NCI-H460 (cell line): ENCODE results near the gene CXADR. TPM values are rescaled to one million over a fixed set of nuclear protein-coding genes. Genes with fewer than 3 reads are reported as not detected.
"Not testable (repeated sequence)": the region's sequence is repeated elsewhere in the genome, so short reads cannot be mapped to it uniquely, and the experiment has no call there.

ENCODE experiments used
- DNase-seq: peaks from one replicate; pipeline ENCODE4 v3.0.0-alpha.2; 2016; ENCODE audit warnings: low read depth; ENCODE audit errors: extremely low read depth
- total RNA-seq: library from RNA; depleted of rRNA; stranded (reverse); fragments of >200 nt; shearing (Covaris generic); gene quantifications from 2 replicates; pipeline ENCODE4 v1.2.3, GENCODE V29; 2014

CXADR gene
- total RNA-seq, 1 experiment from 2014 or later, result 25.8 TPM

DNA sequence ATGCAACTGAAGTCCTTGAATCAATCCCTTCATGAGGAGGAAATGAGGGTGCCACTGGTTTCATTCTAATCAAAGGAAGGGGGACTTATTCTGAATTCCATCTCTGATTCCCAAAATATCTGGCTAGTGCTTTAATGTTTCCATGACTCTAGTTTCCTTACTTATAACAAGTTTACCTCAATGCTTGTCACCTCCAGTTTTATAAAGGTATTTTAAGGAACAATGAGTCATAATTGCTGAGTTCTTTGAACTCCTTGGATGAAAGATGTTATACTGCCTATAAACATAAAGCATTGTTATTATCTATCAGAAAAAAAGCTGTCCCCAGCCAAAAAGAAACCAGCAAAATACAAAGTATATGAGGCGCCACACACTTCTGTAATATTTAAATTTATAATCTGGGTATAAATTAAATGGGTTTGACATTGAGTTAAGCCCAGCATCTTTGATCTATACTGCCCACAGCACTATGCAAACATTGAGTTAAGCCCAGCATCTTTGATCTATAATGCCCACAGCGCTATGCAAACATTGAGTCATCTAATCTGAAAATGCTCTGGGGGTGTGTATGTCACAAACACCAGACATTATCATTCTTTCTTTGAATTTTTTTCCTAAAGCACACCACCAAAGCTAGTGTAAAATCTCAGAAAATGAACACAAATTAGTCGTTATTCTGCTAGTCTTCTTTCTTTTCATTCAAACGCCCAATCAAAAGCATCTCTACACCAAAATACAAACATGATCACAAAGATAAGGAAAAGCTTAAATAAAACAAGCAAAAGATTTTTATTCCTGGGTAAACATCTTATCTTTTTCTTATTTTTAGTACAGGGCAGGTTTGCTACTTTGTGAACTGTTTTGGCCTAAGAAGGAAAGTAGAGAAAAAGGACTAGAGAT lies 11.5 kb upstream of the CXADR start:
- peak; percentile 23 for DNase-seq

DNA sequence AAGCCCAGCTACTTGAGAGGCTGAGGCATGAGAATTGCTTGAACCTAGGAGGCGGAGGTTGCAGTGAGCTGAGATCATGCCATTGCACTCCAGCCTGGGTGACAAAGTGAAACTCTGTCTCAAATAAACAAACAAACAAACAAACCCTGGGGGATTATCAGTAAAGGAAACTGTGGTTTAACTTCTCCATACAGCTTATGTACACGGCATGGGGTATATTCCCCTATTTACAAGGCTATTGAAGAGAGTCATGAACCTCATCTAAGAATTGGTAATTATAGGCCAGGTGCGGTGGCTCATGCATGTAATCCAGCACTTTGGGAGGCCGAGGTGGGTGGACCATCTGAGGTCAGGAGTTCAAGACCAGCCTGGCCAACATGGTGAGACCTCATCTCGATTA lies 9.9 kb upstream of the CXADR start:
- DNase-seq, result not testable (repeated sequence)

DNA sequence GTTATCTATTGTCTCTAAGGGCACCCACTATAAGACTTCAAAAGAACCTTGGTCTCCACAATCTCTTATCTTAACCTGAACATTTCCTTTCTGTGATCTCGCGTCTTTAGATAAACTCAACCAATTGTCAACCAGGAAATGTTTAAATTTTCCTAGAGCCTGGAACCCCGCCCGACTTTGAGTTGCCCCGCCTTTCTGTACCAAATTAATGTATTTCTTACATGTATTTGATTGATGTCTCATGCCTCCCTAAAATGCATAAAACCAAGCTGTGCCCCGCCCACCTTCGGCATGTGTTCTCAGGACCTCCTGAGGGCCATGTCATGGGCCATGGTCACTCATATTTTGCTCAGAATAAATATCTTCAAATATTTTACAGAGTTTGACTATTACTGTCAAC lies 5.9 kb upstream of the CXADR start:
- no peak for DNase-seq

DNA sequence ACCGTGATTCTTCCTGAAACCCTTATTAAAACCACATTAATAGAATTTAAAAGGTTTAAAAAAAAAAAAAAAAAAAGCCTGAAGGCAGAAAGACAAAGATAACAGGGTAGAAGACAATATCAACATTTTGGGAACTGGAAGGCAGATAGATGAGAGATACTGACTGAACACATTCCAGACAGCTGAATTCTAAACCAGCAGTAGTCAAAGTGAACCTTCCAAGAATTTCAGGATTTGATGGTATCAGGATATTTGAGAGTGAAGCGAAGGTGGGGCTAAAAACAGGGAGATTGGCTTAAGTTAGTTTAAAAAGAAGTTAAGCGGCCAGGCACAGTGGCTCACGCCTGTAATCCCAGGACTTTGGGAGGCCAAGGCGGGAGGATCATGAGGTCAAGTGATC lies 5.3 kb upstream of the CXADR start:
- DNase-seq, result no peak

DNA sequence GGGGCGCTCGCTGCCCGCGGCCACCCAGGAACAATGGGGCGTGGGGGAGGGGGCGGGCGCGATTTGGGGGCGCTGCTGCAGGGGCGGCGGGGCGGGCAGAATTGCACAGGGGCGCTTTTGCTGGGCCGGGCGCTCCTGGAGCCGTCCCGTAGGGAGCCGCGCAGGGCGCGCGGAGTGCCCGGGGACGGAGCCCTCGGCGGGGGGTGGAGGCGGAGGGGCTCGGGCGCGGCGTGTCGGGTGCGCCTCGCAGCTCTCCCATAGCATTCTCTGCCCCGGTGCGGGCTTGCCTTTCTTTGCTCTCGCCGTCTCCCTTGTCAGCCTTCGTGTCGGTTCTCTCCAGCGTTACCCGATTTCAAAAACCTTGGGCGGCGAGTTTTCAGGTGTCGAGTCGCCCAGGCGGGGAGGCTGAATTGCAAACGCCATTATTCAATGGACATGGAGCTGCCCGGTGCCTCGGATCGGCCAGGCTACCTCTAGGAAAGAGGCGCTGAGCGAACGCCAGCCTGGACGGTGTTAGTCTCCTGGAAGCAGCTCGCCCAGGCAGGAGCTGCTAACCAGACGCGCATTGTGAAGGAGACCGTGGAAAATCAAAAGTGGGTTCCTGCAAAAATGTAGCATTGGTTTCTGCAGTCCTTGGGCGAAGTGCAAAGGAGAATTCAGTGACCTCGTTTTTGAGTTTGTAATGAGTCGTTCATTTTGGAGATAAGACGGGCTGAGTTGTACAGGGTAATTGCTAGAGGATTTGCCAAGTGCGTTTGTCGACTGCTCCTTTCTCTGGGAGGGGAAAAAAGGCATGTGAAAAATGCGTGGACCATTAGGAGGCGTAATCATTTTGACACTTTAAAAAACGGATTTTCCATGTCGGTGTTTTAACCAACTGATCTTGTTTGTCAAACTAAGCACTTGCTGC lies 626 bp downstream of the CXADR start:
- no peak for DNase-seq

DNA sequence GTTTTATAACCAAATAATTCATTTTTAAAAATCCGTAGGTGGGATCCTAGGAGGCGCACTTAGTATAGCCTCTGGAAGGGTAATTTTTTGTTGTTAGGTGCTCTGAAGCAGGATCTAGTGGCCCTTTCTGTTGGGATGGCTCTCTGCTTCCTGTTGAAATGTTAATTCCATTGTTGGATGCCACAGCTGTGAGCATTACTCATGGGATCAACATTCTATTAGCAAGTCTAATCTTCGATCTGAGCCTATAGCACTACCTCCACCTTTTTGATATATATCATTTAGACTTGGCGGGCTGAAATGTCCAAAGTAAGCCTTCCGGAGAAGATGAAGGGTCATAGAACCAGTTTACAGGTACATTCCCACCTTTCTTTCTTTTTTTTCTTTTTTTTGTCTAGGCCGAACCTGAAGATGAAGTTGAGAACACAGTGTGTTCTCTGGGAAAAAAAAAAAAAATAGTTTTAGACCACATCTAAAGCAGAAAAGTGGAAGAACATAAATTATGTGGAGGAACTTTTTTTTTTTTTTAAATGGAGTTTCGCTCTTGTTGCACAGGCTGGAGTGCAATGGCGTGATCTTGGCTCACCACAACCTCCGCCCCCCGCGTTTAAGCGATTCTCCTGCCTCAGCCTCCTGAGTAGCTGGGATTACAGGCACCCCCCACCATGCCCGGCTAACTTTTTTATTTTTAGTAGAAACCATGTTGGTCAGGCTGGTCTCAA lies 1.4 kb downstream of the CXADR start:
- no peak for DNase-seq

DNA sequence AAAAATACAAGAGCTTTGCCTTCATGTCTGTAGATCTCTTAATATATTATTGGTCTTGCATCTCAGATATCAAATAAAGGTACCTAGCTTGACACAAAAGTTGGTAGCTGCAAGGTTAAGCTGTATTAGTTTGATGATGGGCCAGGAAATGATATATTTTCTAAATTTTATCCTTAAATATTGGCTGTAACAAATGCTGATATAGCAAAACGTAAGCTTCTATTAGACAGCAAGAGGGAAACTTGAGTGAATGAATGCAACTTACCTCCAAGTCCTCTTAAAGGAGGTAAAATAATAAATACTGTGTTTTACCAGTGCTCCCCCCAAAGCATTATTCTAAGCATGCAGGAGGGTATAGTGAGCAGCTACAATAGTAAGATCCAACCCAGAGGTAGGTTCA lies 4.2 kb downstream of the CXADR start:
- DNase-seq, result not testable (repeated sequence)

DNA sequence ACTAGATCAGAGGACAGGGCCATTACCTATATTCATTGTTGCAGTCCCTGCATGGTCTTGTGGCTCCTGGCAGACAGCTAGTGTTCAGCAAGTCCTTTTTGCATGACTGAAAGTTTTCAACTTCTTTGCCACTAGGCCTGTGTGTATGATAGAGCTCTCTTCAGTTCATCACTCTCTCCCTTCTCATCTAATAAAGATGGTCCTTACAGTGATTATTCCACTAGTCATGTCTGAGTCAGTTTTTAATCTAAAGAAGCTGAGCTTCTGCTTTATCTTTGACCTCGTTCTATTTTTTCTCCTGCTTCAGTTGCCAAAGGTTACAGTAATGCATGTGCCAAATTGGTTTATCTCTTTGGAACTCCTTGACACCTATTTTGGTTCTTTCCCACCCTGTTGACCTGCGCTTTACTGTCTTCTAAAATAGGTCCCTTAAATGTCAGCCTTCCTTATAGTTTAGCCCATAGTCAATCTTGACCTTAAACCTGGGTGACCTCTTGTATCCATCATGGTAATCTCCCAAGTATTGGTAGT lies 6.4 kb downstream of the CXADR start:
- no peak for DNase-seq

DNA sequence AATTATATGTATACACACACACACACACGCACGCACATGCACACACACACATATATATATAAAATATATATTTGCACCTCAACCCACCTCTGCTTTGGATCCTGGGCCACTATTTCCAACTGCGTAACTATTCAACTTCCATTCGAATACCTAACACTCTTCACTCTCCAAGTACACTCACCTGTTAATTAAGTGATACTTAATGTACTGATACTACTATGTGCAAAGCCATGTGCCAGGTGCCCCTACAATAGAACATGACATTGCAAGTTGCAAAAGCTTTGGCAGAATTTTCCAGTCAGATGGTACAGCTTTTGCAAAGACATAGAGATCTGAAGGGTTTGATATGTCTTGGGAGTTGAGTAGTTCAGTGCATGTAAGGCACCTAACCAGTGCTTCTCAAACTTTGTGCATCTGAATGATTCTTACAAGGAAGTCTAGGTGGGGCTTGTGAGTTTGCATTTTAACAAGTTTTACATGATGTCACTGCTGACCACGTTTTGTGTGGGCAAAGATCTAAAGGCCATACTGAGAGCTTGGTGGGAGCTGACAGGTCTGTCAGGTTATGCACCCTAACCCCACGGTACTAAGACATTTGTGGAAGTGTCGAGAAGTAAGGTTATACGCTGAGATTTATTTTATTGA lies 7.2 kb downstream of the CXADR start:
- DNase-seq, result no peak

DNA sequence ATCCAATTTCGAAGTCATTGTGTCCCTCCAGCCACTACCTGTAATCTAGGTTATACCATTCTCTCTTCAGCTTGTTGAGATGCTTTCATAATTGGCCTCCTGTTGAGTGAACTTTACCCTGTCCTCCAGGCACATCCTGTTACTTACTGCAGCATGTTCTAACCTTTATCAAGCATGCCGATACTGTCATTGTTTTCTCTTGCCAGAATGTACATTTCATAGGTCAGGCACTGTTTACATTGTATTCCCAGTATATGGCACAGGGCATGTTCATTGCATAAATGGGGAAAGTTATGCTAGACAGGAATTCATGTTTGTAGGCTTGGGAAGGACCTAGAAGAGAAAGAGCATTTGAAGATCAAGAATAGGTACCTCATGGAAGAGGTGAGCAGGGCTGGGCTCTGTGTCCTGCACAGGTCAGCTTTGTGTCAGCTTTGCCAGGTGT lies 10.2 kb downstream of the CXADR start:
- no peak for DNase-seq

DNA sequence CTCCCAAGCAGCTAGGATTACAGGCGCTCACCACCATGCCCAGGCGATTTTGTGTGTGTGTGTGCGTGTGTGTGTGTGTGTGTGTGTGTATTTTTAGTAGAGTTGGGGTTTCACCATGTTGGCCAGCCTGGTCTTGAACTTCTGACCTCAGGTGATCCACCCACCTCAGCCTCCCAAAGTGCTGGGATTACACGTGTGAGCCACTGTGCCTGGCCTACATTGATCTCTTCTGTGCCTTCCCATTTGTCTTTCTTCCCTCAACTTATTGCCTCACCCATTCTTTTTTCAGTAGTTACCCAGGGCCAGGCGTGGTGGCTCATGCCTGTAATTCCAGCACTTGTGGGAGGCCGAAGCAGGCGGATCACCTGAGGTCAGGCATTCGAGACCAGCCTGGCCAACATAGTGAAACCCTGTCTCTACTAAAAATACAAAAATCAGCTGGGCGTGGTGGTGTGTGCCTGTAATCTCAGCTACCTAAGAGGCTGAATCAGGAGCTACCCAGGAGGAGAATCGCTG lies 11.2 kb downstream of the CXADR start:
- DNase-seq, result not testable (repeated sequence)

DNA sequence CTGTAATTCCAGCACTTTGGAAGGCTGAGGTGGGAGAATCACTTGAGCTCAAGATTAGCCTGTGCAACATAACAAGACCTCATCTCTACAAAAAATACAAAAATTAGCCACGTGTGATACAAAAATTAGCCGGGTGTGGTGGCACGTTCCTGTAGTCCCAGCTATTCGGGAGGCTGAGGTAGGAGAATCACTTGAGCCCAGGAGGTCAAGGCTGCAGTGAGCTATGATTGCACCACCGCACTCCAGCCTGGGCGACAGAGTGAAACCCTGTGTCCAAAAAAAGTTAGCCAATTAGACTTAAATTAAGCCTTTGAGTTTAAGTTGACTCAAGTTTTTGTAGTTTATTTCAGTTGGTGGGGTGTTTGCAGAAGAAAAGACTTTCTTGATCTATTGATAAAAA lies 11.8 kb downstream of the CXADR start:
- no peak for DNase-seq

DNA sequence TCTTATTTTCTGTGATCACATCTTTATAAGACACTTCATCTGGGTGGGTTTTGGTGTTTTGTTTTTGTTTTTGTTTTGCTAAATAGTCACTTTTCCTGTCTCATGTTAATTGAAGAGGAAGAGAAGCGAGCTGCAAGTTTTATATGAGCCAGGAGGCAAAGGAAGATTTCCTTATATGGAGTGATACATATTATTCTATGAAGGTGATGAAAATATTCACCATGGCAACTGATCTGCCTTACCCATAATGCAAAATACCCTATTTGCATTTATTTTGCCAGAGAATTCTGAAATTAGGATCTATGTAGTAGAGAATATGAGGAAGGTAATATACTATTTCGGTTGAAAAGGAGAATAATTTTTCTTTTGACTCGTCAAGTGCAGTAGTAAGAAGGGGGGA lies 13.9 kb downstream of the CXADR start:
- no peak for DNase-seq

DNA sequence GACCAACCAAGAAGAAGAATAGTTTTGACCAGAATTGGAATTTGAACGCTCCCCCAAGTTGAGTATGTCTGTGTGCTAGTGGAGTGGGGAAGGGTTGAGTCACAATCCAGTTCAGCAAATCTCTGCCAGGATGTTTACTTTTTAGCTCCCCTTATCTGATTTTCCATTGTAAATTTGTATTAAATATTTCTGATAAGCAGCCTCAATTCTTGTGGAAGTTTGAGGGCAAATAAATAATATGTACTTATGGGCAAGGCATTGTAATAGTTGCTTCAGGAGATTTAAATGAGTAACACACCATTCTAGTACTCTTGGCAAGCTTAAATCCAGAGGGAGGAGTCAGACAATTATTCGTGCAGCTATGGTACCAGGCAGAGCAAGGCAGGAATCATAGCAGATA lies 14.4 kb downstream of the CXADR start:
- no peak for DNase-seq

DNA sequence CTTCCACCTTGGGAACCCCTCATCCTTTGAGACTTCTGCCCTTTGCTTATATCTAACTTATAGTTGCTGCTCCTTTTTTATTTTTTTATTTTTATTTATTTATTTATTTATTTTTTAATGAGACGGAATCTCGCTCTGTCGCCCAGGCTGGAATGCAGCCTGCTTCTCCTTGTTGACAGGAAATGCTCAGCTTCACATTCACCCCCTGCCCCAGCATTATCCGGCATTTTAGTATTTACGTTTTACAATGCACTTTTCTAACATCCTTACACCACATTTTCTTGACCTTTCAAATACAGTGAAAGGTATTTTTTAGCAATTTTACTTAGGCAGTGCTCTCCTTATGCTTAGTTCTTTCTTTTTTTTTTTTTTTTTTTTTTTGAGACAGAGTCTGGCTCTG lies 14.9 kb downstream of the CXADR start:
- DNase-seq, result no peak

DNA sequence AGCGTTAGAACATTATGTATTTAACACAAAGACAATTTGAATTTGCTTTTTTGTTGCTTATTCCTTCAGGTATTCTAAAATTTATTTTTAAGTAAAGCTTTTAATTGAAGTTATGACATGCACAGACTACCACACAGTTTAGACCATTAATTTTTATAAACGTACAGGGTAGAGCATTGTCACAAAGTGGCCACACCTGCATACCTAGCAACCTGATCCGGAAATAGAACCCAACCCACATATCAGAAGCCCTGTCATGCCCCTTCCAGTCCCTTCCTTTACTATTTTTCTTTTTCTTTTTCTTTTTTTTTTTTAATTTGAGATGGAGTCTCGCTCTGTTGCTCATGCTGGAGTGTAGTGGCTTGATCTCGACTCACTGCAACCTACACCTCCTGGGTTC lies 16.8 kb downstream of the CXADR start:
- no peak for DNase-seq

DNA sequence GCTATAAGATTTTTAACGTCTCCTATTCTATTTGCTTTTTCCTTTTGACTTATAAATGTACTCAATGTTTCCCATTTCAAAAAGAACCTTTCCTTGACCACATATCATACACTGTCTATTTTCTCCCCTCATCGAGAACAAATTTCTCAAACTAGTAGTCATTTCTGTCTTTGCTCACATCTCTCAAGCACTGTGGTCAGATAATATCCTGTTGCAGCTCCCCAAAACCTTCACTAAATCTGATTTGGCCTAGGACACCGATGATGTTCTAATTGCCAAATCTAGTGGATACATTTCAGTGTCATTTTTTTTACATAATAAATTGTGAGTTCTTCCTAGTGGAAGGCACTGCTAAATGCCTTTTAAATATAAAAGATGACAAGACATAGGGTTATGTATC lies 19.4 kb downstream of the CXADR start:
- no peak for DNase-seq

DNA sequence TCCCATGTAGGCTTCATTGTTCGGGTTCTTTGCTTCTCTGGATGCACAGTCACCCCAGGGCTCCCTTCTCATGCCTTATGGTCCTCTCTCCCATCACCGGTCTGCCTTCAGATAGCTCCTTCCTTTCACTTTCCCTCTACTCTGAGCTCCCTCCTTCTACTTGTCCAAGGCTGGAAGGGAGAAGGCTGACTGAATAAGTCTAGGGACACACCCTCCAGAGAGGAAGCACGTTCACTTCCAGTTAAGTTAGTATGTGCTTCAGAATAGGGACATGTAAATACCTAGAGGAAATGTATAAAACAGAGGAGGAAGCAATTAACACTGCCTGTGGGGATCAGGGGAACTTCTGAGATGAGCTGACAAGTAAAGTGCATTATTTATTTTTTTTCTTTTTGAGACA lies 23.5 kb downstream of the CXADR start:
- DNase-seq, result no peak

DNA sequence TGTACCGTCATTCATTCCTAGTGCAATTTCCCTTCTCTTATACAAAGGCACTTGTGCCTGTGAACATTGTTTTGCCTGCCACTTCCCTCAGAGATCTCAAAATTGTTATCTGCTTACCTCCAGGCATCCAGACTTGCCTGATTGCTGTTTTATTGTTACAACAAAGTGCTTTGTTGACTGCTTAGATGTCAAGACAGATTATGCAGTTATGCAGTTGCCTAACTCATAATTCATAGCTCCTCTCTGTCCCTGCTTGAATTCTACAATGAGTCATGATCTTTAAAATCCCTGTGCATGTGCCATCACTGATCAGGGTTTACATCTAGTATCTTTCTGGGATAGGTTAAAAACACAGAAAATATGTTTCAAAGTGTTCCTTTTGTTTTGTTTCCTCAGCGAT lies 24.5 kb downstream of the CXADR start:
- DNase-seq, result no peak

DNA sequence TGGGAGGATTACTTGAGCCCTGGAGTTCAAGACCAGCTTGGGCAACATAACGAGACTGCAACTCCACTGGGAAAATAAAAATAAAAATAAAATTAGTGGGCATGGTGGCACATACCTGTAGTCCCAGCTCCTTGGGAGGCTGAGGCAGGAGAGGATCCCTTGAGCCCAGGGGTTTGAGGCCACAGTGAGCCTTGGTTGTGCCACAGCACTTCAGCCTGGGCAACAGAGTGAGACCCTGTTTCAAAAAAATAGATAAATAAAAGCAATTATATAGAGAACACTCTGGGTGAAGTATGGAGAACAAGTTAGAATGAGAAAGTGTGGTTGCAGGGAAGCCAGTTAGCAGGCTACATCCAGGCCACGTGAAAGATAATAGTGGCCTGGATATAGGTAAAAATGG lies 25.7 kb downstream of the CXADR start:
- DNase-seq, result no peak
